Aorta (tissue), 5 donors: ENCODE measurements around the gene AZIN2. TPM values are rescaled to one million over a fixed set of nuclear protein-coding genes. Genes with fewer than 3 reads are reported as not detected.

Experiments
- ATAC-seq: fragments of 200-7000 bp; cut with Tn5 transposase; one replicate; pipeline ENCODE4 v1.9.1; 2022; ENCODE audit warnings: moderate library complexity; ENCODE audit not compliant: low FRiP score
- DNase-seq, 2 donors: peaks; one replicate each; pipeline ENCODE4 v3.0.0-alpha.2; 2020
- H3K27ac ChIP-seq, 2 donors: one replicate each; pipeline ENCODE4 v1.5.1; 2013; ENCODE audit warnings: low read length in 2 of 2, mild to moderate bottlenecking in 2 of 2, moderate library complexity in 2 of 2, control low read depth in 1 of 2, inconsistent platforms in 1 of 2, low read depth in 1 of 2
- H3K27me3 ChIP-seq, 2 donors: one replicate each; pipeline ENCODE4 v1.6.1; 2013; ENCODE audit warnings: control low read depth in 1 of 2, low read length in 1 of 2, mild to moderate bottlenecking in 1 of 2, moderate library complexity in 1 of 2; ENCODE audit not compliant: insufficient read depth in 2 of 2, control insufficient read depth in 1 of 2
- H3K36me3 ChIP-seq, 2 donors: one replicate each; pipeline ENCODE4 v1.6.1; 2013; ENCODE audit warnings: control low read depth in 1 of 2, low read length in 1 of 2, mild to moderate bottlenecking in 1 of 2; ENCODE audit not compliant: insufficient read depth in 2 of 2, control insufficient read depth in 1 of 2
- H3K4me1 ChIP-seq, 2 donors: one replicate each; pipeline ENCODE4 v1.6.1; 2013; ENCODE audit warnings: low read length in 2 of 2, control low read depth in 1 of 2, mild to moderate bottlenecking in 1 of 2, moderate library complexity in 1 of 2; ENCODE audit not compliant: insufficient read depth in 2 of 2, control insufficient read depth in 1 of 2
- H3K4me3 ChIP-seq, 2 donors: one replicate each; pipeline ENCODE4 v1.5.1; 2013; ENCODE audit warnings: low read length in 2 of 2, control low read depth in 1 of 2, mild to moderate bottlenecking in 1 of 2
- H3K9me3 ChIP-seq: one replicate; pipeline ENCODE4 v1.6.1; 2013; ENCODE audit warnings: mild to moderate bottlenecking, low read length; ENCODE audit not compliant: control insufficient read depth
- WGBS, 2 donors: extraction: QIAGEN DNeasy Blood & Tissue Kit; methylation state at CpG; one replicate each; pipeline ENCODE4 v1.1.7; 2013; 5-methylcytosine and 5-hydroxymethylcytosine counted together
- intact Hi-C, 2 donors: fragments of 100-400 bp; cut with DNase I; formaldehyde crosslinking; loops; one replicate each; pipeline versions ENCODE4 v1.14.2 to v1.15.0; 2022
- long read RNA-seq, 2 donors: library from polyadenylated mRNA; unstranded; transcript quantifications; one replicate each; pipeline ENCODE4 v2.0.0, GENCODE V29; 2020 to 2021
- polyA plus RNA-seq, 2 donors: library from polyadenylated mRNA; stranded (reverse); fragments of 200-250 nt; gene quantifications; one replicate each; pipeline ENCODE4 v1.2.3, GENCODE V29; 2013
- total RNA-seq, 2 donors: library from RNA; stranded (reverse); fragmentation: NEBNext Ultra II Directional; extraction: Animal tissue kit (Norgen Biotek cat#: 25700); gene quantifications; one replicate each; pipeline ENCODE4 v1.2.1, GENCODE V29; 2021
- donor health status: healthy with polysubstance abuse.
- donor health status: Bipolar disorder and iron deficiency.
- donor health status: DM: no; HTN: no; CAD: no.
- donor health status: DM: no; HTN: no; CAD: no.
- donor health status: DM: yes; HTN: yes; CAD: no.

The AZIN2 gene
- 10 to 100 TPM in 1 of 2 donors, 1 to 10 TPM in 1; 3.9 to 14.4 TPM for total RNA-seq
- polyA plus RNA-seq, result 1 to 10 TPM; 1.5 to 2.5 TPM
- long read RNA-seq, donor 1, partial matches to known transcripts, result 4 of 17 reads
- long read RNA-seq, donor 1, other reads (novel, unspliced or antisense), result 7 of 17 reads
- long read RNA-seq, donor 2, partial matches to known transcripts, result 1 of 9 reads
- long read RNA-seq, donor 2, other reads (novel, unspliced or antisense), result 7 of 9 reads

DNA sequence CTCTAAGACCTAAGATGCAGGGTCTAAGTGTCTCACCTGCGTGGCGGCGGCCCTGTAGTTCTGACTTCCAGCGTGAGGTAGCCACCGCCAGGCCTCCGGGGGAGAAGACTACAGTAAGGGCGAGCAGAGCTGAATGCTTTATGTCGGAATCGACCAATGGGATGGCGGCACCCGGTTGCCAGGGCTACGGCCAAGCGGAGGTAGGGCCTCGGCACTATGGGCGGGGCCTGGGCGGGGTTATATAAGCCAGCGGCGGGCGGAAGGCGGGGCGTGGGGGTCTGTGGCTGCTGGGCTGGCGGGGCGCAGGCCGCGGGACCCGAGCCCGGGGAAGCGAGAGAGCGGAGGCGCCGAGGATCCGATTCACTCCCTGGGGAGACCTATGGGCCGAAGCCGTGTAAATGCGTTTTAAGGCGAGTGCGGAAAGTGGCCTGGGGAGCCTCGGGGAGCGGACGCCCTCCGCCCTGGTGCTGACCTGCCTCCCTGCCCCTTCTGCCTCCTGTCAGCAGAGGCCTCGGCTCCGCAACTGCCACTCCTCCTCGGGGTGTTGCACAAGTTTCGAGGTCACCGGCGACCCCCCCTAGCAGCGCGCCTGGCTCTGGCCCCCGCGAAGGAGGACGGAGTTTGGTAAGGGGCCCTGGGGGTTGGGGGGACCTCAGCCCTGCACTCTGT is at the start of gene AZIN2:
TSS of gene AZIN2 (plus strand) at position 269 of the 669 bp plus-strand sequence. CDS start 1,097 bp downstream, outside the sequence.
- peak; percentile 98 to 100 for DNase-seq
- Histone ChIP-seq H3K4me1 (no peaks in the 10 kb centered on the region), H3K27me3 (no peaks in the 10 kb centered on the region), H3K9me3 (no peaks in the 10 kb centered on the region), H3K36me3 (no peaks in the 10 kb centered on the region), H3K4me3 (peak within 1 kb of the TSS; percentile 46 to 51), H3K27ac (no peak within 1 kb of the TSS)
- intact Hi-C loops, result loop anchor here (5.0 to 10.0 kb wide), 5 partner anchors 146 to 379 kb away; partner anchors contain the start of gene SYNC (in 2 of the 2)
- WGBS, 2 donors, result 0 to 1% methylated on average over 47 to 52 of the region's 52 CpGs
- peak; percentile 98 for ATAC-seq

DNA sequence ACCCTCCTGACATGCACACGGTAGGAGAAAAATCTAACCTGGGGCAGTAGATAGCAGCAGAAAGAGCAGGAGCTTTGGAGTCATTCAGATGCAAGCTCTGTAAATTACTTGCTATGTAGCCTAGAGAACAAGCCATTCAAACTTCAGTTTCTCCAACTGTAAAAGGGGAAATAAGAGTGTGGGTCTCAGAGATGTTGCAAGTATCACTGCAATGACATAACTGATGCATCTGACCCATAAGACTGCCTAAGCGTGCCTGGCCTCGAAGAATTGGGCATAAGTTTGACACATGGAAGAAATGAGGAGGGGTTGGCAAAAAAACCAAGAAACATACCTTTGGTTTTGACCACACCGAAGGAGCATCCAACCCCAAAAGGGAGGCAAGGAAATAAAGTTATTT is 49.4 kb upstream of the AZIN2 start:
- no peaks in the 10 kb centered on the region for H3K9me3 ChIP-seq
- H3K4me3 ChIP-seq, result no peak overlapping the region
- intact Hi-C loops, result loop anchor here in 1 of 2 donors (10.0 kb wide), 1 partner anchor 97 kb away; no protein-coding TSS in a partner anchor
- peaks cover 6 to 8% of the 10 kb centered on the region in 2 donors for H3K4me1 ChIP-seq
- no peak overlapping the region for H3K27ac ChIP-seq
- no peak for ATAC-seq
- no peak for DNase-seq
- 91 to 92% methylated on average over 4 of the region's 4 CpGs for WGBS, 2 donors
- no peaks in the 10 kb centered on the region for H3K27me3 ChIP-seq
- H3K36me3 ChIP-seq, result peaks cover 0 to 4% of the 10 kb centered on the region in 2 donors

GRCh38 chr1:33032126-33032869 is 48.7 kb upstream of the AZIN2 start:
- WGBS, 2 donors, result 79 to 80% methylated on average over 6 of the region's 6 CpGs
- Histone ChIP-seq H3K4me3 (no peak overlapping the region), H3K9me3 (no peaks in the 10 kb centered on the region), H3K27ac (no peak overlapping the region), H3K4me1 (peaks cover 6 to 8% of the 10 kb centered on the region in 2 donors), H3K36me3 (peaks cover 0 to 4% of the 10 kb centered on the region in 2 donors), H3K27me3 (no peaks in the 10 kb centered on the region)
- intact Hi-C loops, result loop anchor here in 1 of 2 donors (10.0 kb wide), 1 partner anchor 97 kb away; no protein-coding TSS in a partner anchor
- ATAC-seq (no peak), DNase-seq (no peak)

DNA sequence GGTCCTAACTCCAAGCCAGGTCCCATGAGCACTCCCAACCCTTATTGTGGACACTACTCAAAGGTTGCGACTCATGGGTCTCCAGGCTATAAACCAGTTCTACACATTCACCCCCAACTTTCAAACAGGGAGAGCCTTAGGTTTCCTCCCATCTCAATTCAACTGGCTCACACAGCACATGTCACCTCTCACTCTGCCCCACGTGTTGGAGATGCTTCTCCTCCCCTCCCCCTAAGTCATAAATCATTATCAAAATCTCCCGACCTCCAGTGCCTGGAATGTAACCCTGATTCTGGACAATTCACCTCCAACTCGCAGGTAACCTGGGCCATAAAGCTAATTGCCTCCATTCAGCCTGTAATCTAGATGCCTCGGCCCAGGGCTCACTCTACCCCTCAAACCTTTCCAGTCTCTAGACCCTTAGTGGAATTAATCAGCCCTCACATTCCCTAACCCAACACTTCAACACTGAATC is 44.9 kb upstream of the AZIN2 start:
- WGBS, 2 donors, result 13% methylated on average over 5 of the region's 5 CpGs
- DNase-seq, result no peak

DNA sequence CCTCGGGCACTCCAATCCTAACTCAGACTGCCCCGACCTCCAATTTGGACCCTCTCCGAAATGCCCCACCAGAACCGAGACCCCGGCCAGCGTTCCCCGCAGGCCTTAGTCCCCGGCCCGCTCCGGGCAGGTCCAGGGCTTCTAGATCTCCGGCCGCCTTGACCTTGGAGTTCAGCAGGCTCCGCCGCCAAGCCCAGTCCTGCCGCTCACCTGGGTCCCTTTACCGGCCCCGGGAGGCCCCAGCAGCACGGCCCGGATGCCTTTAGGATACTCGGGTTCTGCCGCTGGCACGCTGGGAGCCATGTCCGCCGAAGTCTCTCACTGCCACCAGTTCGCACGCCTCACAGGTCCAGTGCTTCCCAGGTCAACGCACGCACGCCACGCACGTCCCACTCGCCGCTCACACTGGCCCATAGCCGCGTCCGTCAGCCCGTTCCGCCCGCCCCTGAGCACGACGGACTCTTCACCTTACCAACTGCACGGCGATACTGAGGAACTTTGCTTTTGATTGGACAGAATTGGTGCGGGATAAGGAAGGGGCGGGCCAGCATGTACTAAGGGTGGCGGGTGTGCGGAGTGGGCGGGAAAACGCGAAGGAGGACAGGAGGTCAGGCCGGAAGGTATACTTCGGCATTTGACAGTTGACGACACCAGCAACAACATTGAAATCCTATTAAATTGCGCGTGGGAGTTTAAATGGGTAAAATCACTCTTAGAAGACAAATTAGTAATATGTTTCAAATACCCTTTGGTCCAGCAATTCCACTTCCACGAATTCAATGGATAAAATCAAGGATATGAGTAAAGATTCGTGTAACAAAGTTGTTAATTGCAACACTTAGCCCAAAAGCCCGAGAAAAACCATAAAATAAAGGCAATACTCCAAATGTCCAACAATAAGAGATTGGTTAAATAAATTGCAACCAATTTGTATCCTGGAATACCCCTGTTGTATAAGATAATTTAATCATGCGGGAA is 44.1 kb upstream of the AZIN2 start, which contains the start of gene AK2:
TSS of gene AK2 (minus strand) at position 358 of the 978 bp plus-strand sequence. CDS start at position 303, 55 bp downstream.
- Histone ChIP-seq H3K4me3 (peak within 1 kb of the TSS; percentile 79 to 91), H3K36me3 (no peaks in the 10 kb centered on the region), H3K9me3 (no peaks in the 10 kb centered on the region), H3K27me3 (no peaks in the 10 kb centered on the region), H3K4me1 (peaks cover 0 to 2% of the 10 kb centered on the region in 2 donors), H3K27ac (no peak within 1 kb of the TSS)
- peak; percentile 100 for ATAC-seq
- DNase-seq, result peak; percentile 98
- intact Hi-C loops, result loop anchor here in 1 of 2 donors (10.0 kb wide), 1 partner anchor 102 kb away; no protein-coding TSS in a partner anchor
- 5% methylated on average over 59 of the region's 59 CpGs for WGBS, 2 donors

More for the DNA sequence above, 44.9 kb upstream of the AZIN2 start:
- no peaks in the 10 kb centered on the region for H3K36me3 ChIP-seq
- no peak for ATAC-seq
- intact Hi-C loops, result loop anchor here in 1 of 2 donors (10.0 kb wide), 1 partner anchor 101 kb away; no protein-coding TSS in a partner anchor
- peak overlapping the region; percentile 79 to 91 for H3K4me3 ChIP-seq
- peaks cover 2 to 6% of the 10 kb centered on the region in 2 donors for H3K4me1 ChIP-seq
- no peak overlapping the region for H3K27ac ChIP-seq
- no peaks in the 10 kb centered on the region for H3K27me3 ChIP-seq
- no peaks in the 10 kb centered on the region for H3K9me3 ChIP-seq

DNA sequence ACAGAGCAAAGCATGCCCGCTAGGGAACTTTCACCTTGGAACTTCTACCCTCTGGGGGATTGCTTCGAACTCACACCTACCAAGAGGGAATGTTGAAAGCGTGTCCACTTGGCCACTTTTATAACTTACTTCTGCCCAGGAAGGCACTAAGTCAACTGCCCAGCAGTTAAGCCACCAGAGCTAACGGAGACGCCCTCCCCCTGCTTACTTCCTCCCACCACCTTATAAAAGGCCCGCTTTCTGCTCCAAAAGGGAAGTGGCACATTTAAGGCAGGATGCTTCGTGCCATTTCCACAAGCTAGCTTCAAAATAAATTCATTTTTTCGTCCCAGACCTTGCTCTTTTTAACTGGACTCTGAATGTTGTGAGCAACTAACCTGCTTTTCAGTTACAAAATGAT is 41.1 kb upstream of the AZIN2 start:
- Histone ChIP-seq H3K9me3 (no peaks in the 10 kb centered on the region), H3K27me3 (no peaks in the 10 kb centered on the region)
- WGBS, 2 donors, result 79 to 80% methylated on average over 8 of the region's 8 CpGs

GRCh38 chr1:33041026-33041425 is 39.9 kb upstream of the AZIN2 start:
- no peaks in the 10 kb centered on the region for H3K4me1 ChIP-seq
- no peak overlapping the region for H3K4me3 ChIP-seq
- intact Hi-C loops, result no loop called here
- DNase-seq, result no peak
- no peak overlapping the region for H3K27ac ChIP-seq
- H3K36me3 ChIP-seq, result no peaks in the 10 kb centered on the region
- H3K27me3 ChIP-seq, result no peaks in the 10 kb centered on the region
- WGBS, 2 donors, result 86 to 90% methylated on average over 1 of the region's 1 CpG
- H3K9me3 ChIP-seq, result no peaks in the 10 kb centered on the region
- ATAC-seq, result no peak

More for the DNA sequence above, 41.1 kb upstream of the AZIN2 start:
- ATAC-seq (no peak), DNase-seq (peak in 1 of 2 donors; percentile 58)
- Histone ChIP-seq H3K4me1 (no peaks in the 10 kb centered on the region), H3K27ac (no peak overlapping the region), H3K4me3 (no peak overlapping the region), H3K36me3 (no peaks in the 10 kb centered on the region)
- intact Hi-C loops, result loop anchor here in 1 of 2 donors (10.0 kb wide), 1 partner anchor 105 kb away; no protein-coding TSS in a partner anchor
